MM.1S (cell line): ENCODE data around the gene MS4A8.

Experiments used
- CTCF ChIP-seq: fragments of 300-600 bp; sonication (generic); IDR thresholded peaks from 2 replicates; pipeline ENCODE4 v1.5.1; 2016; ENCODE audit warnings: antibody characterized with exemption, low read length, mixed read lengths
- EZH2 ChIP-seq: fragments of 300-600 bp; sonication (generic); optimal IDR thresholded peaks from 2 replicates; pipeline ENCODE3; 2017; ENCODE audit warnings: low read depth, mild to moderate bottlenecking, antibody characterized with exemption, low read length, mixed read lengths
- EZH2phosphoT487 ChIP-seq: fragments of 300-600 bp; sonication (generic); IDR thresholded peaks from 2 replicates; pipeline ENCODE4 v1.6.1; 2018; ENCODE audit warnings: antibody characterized with exemption, low read length

GRCh38 chr11:60711276-60711675 lies 11.9 kb downstream of the MS4A8 start:
- TF ChIP-seq CTCF (no peak), EZH2phosphoT487 (no peak), EZH2 (no peak)
